SHP77 treated with DMSO at 0.1 percent for 48 hours (cell line): Measurements from ENCODE around the gene C14orf180.

ENCODE experiments used
- DNase-seq: peaks from one replicate; lab custom pipeline; 2025; lab: John Stamatoyannopoulos, UW

Gene C14orf180

GRCh38 chr14:104550340-104550860, 29.2 kb upstream of the C14orf180 start:
- DNase-seq = no peak

DNA sequence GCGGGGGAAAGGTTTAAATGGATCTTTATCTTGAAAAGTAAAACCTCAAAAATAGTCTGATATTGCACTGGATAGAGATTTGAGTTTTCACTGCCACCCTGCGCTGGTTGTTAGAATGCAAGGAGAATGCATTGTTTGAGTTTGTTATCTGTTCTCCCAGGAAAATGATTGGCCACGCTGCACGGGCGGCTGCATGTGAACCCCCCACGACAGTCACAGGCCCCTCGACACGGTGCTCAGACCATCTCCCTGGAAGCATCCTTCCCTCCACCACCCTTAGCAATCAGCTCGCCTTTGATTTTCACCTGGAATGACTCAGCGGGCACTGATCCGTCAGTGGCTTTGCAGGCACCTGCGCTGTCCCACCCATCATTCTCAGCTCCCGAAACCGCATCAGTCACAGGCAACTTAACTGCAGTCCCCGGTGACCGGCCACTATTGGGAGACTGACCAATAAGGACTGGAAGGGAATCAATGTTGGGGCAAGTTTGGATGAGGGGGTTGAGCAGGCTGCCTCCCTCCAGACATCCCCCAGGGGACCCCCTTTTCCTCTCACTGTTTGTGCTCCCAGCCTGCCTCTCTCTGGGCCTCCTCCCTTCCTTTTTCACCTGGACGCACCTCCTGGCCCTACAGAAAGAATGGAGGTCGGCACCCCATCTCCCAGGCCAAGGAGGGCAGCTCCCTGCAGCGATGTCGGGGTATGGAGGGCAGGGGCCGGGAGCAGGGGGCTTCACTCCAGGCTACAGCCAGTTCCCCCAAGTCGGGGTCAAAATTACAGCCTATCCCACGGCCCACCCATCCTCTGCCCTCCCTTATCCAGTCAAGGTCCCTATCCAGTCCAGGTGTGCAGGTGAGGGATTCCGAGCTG, 28.5 kb upstream of the C14orf180 start:
- no peak for DNase-seq

DNA sequence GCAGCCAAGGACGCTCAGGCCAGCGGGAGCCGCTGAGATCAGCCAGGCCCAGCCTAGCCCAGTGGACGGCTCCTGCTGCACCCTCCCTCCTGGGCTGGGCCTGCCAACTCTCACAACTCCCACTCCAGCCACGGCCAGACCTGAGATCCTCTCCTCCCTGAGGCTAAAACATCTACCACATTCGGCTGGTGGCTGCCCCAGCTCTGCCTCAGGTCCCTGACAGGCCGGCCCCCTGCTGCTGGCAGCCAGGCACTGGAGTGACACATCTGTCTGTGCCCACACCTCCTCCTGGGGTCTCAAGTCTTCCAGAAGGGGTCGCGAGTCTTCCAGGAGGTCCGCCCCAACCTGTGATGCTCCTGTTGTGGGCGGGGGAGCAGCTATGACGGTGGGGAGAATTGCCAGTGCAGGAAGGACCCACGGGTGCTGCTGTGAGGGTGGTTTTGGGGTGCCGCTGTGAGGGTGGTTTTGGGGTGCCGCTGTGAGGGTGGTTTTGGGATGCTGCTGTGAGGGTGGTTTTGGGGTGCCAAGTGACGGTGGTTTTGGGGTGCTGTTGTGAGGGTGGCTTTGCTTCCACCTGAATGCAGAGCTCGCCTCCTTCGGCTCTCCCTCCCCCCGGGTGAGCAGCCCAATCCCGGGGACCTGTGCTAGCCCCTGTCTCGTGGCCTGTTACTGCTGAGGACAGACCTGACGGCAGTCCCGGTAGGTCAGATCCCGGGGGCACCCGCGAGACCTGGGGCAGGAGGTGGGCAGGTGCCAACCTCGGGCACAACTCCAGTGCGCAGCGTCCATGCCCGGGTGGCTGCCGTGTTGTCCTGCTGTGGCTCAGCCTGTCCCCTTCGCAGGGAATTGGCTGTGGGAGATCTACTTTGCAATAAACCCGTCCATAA, 27.5 kb upstream of the C14orf180 start:
- no peak for DNase-seq

DNA sequence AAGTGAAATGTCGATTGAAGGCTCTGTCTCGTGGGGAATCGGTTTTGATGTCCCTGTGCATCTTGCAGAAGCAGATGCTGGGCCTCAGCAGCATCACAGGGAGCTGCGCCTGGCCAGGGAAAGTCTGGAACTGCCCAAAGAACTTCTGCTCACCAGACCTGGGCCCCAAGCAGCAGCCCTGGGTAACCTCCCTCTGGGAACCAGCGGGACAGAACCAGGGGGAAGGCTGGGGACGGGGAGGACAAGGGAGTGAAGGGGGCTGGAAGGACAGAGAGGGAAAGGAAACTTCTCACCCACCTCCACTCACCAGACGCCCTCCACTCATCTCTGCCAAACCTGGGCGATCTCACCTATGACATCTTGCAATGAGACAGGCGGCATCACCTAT, 26.8 kb upstream of the C14orf180 start:
- DNase-seq = no peak

- DNase-seq = no peak
Measured at GRCh38 chr14:104553166-104554087, 26.1 kb upstream of the C14orf180 start.

GRCh38 chr14:104554088-104554607, 25.4 kb upstream of the C14orf180 start:
- no peak for DNase-seq

- no peak for DNase-seq
Measured at GRCh38 chr14:104554608-104555429, 24.7 kb upstream of the C14orf180 start.

- no peak for DNase-seq
Measured at GRCh38 chr14:104555430-104556255, 23.9 kb upstream of the C14orf180 start.

DNA sequence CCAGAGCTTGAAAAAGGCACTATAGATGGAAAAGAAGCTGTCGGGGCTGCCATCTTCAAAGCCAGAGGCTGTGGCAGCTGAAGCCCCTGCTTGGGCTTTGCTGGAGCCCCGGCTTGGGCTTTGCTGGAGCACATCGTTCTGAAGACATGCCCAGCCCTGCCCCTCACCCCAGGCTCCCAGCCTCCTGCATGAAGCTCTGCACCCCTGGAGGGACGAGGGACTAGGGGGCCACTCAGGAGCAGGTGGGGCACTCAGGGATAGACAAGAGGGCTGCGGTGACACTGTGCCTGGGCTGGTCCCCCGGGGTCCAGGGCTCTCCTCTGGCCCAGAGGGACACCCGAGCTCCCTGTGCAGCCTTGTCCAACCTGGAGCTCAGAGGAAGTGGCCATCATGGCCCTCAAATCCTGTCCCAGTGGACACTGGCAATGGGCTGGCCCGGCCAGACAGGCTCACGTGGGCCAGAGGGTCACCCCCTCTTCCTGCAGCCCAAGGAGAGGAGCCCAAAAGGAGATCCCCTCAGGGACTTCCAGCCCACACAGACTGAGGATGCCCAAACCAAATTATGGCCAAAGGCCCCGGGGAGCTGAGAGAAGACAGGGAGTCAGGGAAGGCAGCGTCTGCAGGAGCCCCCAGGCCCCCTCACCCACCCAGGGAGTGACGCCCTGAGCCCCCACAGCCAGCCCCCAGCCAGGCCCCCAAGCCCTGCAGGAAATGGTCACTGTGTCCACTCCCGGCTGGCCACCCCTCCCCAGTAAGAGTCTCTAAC, 23.1 kb upstream of the C14orf180 start:
- no peak for DNase-seq

- DNase-seq = no peak
Measured at GRCh38 chr14:104557086-104557485, 22.5 kb upstream of the C14orf180 start.

DNA sequence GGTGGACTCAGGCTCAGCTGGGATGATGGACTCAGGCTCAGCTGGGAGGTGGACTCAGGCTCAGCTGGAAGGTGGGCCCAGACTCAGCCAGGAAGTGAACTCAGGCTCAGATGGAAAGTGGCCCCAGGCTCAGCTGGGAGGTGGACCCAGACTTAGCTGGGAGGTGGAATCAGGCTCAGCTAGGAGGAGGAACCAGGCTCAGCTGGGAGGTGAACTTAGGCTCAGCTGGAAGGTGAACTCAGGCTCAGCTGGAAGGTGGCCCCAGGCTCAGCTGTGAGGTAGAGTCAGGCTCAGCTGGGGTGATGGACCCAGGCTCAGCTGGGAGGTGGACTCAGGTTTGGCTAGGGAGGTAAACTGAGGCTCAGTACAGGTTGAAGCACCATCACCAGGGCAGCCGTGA, 21.8 kb upstream of the C14orf180 start:
- no peak for DNase-seq

DNA sequence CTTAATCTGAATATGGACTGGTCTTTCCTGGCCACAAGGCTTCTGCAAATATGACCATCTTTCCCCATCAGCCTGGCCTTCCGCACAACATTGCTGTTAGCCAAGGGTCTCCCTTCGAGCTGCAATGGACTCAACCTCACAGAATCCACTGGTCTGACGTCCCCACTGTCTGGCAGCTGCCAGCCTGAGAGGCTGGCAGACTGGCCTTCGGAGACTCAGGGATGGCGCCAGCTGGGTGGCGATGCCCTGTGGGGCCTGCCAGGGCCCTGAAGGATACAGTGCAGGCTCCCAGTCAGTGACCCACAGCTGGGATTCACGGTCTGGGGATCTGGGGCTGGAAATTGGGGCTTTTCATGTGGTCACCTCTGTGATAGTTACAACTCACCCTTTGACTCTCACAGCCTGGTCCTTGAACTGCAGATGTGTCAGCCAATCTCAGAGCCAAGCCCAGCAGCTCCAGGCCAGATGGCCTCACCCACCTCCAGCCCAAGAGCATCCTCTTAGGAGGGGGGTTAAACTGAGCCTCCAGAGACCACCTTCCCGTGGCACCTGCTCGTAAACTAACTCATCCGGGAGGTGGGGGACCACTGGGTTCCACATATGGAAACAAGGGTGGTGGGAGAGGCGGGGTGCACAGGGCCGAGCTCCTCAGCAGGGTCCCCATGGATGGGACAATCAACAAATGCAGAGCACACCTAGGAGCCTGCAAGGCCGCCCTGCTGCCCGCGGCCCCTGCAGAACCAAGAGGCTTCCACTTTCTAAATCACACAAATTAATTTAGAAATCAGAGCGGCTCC, 21.1 kb upstream of the C14orf180 start:
- no peak for DNase-seq

DNA sequence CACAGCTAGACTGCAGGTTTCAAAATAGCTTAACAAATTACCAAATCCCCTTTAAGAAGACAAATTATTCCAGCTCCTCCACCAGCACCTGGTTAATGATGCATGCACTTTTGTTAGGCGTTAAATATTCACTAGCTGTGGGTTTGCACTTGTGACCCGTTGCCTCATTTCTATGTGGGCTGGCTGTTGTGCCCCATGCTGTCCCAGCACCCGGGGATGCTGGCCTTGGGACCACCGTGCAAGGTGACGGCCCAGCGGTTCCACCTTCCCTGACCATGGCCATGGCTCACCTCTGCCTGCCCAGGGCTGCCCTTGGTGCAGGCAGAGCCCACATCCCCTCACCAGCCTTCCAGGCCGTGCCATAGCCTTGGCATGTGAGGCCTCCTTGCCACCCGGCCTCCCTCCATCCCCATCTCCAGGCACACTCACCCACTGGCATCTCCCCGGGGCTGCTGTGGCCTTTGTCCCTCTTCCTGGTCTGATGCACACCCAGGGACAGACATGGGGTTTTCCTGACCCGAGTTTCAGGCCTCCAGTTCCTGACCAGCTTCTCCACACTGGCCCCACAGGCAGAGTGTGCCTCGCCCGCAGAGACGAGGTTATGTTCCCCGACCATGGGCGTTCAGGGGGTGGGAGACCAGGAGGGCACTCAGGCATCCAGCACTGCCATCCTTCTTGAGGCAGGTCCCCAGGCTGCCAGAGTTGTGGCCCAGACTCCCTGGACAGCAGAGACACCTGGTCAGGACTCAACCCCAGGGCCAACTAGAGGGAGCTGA, 20.3 kb upstream of the C14orf180 start:
- no peak for DNase-seq

GRCh38 chr14:104559804-104560585, 19.6 kb upstream of the C14orf180 start:
- DNase-seq = no peak

- DNase-seq = no peak
Measured at GRCh38 chr14:104560586-104560945, 19.0 kb upstream of the C14orf180 start.

- no peak for DNase-seq
Measured at GRCh38 chr14:104561124-104561557, 18.4 kb upstream of the C14orf180 start.
